Measurements from ENCODE around the gene CATSPERD. TPM values are rescaled to one million over a fixed set of nuclear protein-coding genes. Genes with fewer than 3 reads are reported as not detected.
A peak's percentile ranks its signal among the peaks of the same experiment; 100 is the strongest.
"Not testable (repeated sequence)": the region's sequence is repeated elsewhere in the genome, so short reads cannot be mapped to it uniquely, and the experiment has no call there.

CATSPERD gene
- polyA plus RNA-seq, 3 donors: not detected

DNA sequence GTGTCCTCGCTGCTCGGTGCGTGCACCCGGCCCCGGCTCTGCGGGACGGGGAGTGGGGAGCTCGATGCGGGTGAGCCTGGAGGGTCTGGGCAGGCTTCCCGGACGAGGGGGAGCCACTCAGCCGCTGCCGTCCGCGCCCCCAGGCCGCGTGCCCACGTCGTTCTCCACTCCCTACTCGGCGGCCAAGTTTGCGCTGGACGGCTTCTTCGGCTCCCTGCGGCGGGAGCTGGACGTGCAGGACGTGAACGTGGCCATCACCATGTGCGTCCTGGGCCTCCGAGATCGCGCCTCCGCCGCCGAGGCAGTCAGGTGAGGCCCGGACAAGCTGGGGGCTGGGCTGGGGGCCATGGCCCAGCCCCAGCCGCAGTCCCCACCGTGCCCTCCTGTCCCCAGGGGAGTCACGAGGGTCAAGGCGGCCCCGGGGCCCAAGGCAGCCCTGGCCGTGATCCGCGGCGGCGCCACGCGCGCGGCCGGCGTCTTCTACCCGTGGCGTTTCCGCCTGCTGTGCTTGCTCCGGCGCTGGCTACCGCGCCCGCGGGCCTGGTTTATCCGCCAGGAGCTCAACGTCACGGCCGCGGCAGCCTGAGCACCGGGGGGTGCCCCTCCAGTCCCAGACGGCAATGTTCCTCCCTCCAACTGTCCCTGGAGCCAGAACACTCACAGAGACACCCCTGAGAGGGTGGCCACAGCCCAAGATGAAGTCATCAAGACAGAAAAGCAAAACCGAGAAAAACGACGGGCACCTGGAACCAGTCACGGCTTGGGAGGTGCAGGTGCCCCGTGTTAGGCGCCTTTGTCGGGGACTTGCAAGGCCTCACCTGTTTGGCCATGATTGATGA is 32.9 kb upstream of the CATSPERD start:
- peaks cover 0 to 8% (median 0%) of the 10 kb centered on the region in 7 donors for H3K9me3 Mint-ChIP-seq
- Histone ChIP-seq H3K36me3 (replicated peaks in 1 of 2; ENCODE audit: control insufficient read depth in 1 of 2, insufficient read depth in 2 of 2, low read length in 2 of 2) (peaks cover 9% of the 10 kb centered on the region in 2 donors), H3K4me1 (ENCODE audit: control insufficient read depth in 1 of 2, insufficient read depth in 2 of 2, low read length in 2 of 2) (peaks cover 27 to 40% of the 10 kb centered on the region in 2 donors), H4K20me1 (ENCODE audit: insufficient read depth, low read length) (peaks cover 24% of the 10 kb centered on the region), H3K27ac (ENCODE audit: low read depth in 1 of 2, low read length in 2 of 2) (peak overlapping the region in 1 of 2 donors; percentile 12), H2AFZ (ENCODE audit: insufficient read depth, low read depth, low read length, poor library complexity, severe bottlenecking) (peak overlapping the region; percentile 87), H3K9ac (ENCODE audit: insufficient read depth, low read length, poor library complexity, severe bottlenecking) (no peak overlapping the region), H3K9me3 (replicated peaks in 1 of 2; ENCODE audit: control insufficient read depth in 1 of 2, insufficient read depth in 1 of 2, low read length in 2 of 2) (no peaks in the 10 kb centered on the region), H3K79me2 (ENCODE audit: insufficient read depth, low read length) (peaks cover 26% of the 10 kb centered on the region), H3K4me3 (replicated peaks in 1 of 3; ENCODE audit: low read depth in 2 of 3, low read length in 3 of 3) (peak overlapping the region in 1 of 3 experiments; percentile 76), H3K4me2 (replicated peaks; ENCODE audit: extremely low read depth, low read length, poor library complexity, severe bottlenecking) (peak overlapping the region; percentile 80), H3K27me3 (ENCODE audit: control insufficient read depth in 2 of 2, insufficient read depth in 2 of 2, low read length in 2 of 2) (no peaks in the 10 kb centered on the region)
- peaks cover 28% of the 10 kb centered on the region for H3K4me1 Mint-ChIP-seq
- 58% methylated on average over 70 of the region's 76 CpGs for WGBS (ENCODE audit: insufficient coverage)
- peak overlapping the region in 1 of 2 donors; percentile 75 for H3K4me3 Mint-ChIP-seq
- H3K27me3 Mint-ChIP-seq (ENCODE audit: low read depth in 3 of 3): peaks cover 0 to 4% (median 0%) of the 10 kb centered on the region in 3 donors
- no peak overlapping the region for H3K27ac Mint-ChIP-seq
- H3K36me3 Mint-ChIP-seq: peaks cover 7 to 8% of the 10 kb centered on the region in 2 donors
- intact Hi-C loops (cut with micrococcal nuclease): loop anchor here (2.0 to 10.0 kb wide), 4 partner anchors 67 to 687 kb away; partner anchors contain the start of genes ALKBH7 (in 1 of the 2), DUS3L (in 1 of the 2), NDUFA11 (in 1 of the 2) and PSPN (in 1 of the 2)
- no peak for DNase-seq
- TF ChIP-seq, protein P1, sequence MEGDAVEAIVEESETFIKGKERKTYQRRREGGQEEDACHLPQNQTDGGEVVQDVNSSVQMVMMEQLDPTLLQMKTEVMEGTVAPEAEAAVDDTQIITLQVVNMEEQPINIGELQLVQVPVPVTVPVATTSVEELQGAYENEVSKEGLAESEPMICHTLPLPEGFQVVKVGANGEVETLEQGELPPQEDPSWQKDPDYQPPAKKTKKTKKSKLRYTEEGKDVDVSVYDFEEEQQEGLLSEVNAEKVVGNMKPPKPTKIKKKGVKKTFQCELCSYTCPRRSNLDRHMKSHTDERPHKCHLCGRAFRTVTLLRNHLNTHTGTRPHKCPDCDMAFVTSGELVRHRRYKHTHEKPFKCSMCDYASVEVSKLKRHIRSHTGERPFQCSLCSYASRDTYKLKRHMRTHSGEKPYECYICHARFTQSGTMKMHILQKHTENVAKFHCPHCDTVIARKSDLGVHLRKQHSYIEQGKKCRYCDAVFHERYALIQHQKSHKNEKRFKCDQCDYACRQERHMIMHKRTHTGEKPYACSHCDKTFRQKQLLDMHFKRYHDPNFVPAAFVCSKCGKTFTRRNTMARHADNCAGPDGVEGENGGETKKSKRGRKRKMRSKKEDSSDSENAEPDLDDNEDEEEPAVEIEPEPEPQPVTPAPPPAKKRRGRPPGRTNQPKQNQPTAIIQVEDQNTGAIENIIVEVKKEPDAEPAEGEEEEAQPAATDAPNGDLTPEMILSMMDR (IDR thresholded peaks at IDR 0.05): peak; percentile 40

- H3K9ac ChIP-seq (ENCODE audit: insufficient read depth, low read length, poor library complexity, severe bottlenecking); H3K27ac ChIP-seq (ENCODE audit: low read depth in 1 of 2, low read length in 2 of 2); DNase-seq; H3K27me3 Mint-ChIP-seq (ENCODE audit: low read depth in 3 of 3); H3K27me3 ChIP-seq (ENCODE audit: control insufficient read depth in 2 of 2, insufficient read depth in 2 of 2, low read length in 2 of 2); H3K9me3 Mint-ChIP-seq; H3K4me2 ChIP-seq (replicated peaks; ENCODE audit: extremely low read depth, low read length, poor library complexity, severe bottlenecking); H3K4me3 Mint-ChIP-seq; H3K9me3 ChIP-seq (replicated peaks in 1 of 2; ENCODE audit: control insufficient read depth in 1 of 2, insufficient read depth in 1 of 2, low read length in 2 of 2); H2AFZ ChIP-seq (ENCODE audit: insufficient read depth, low read depth, low read length, poor library complexity, severe bottlenecking); H3K4me3 ChIP-seq (replicated peaks in 1 of 3; ENCODE audit: low read depth in 2 of 3, low read length in 3 of 3): not testable (repeated sequence)
- H3K36me3 Mint-ChIP-seq: peaks cover 15 to 16% of the 10 kb centered on the region in 2 donors
- peaks cover 27 to 40% of the 10 kb centered on the region in 2 donors for H3K4me1 ChIP-seq (ENCODE audit: control insufficient read depth in 1 of 2, insufficient read depth in 2 of 2, low read length in 2 of 2)
- intact Hi-C loops (cut with micrococcal nuclease): loop anchor here (10.0 kb wide), 3 partner anchors 106 to 686 kb away; partner anchors contain the start of genes ALKBH7 (in 1 of the 2), DUS3L (in 1 of the 2), NDUFA11 (in 1 of the 2) and PSPN (in 1 of the 2)
- H4K20me1 ChIP-seq (ENCODE audit: insufficient read depth, low read length): peaks cover 32% of the 10 kb centered on the region
- peaks cover 16 to 17% of the 10 kb centered on the region in 2 donors for H3K36me3 ChIP-seq (replicated peaks in 1 of 2; ENCODE audit: control insufficient read depth in 1 of 2, insufficient read depth in 2 of 2, low read length in 2 of 2)
- H3K79me2 ChIP-seq (ENCODE audit: insufficient read depth, low read length): peaks cover 34% of the 10 kb centered on the region
- peak overlapping the region in 1 of 7 donors; percentile 50 for H3K27ac Mint-ChIP-seq
- H3K4me1 Mint-ChIP-seq: peaks cover 28% of the 10 kb centered on the region
- 96% methylated on average over 5 of the region's 13 CpGs for WGBS (ENCODE audit: insufficient coverage)
These were observed 32.1 kb upstream of the CATSPERD start for GRCh38 chr19:5688262-5688881.
